Activated CD4-positive, alpha-beta T cell treated with anti-CD3 and anti-CD28 coated beads, Interleukin-10, Interleukin-2, amounts not matched to agents 100 ng/mL and 50 ng/mL, durations not matched to agents 16 hours and 8 hours (primary cell): Measurements from ENCODE around the gene STAT5A.
"Not testable (repeated sequence)": the region's sequence is repeated elsewhere in the genome, so short reads cannot be mapped to it uniquely, and the experiment has no call there.

Experiments used
- DNase-seq: peaks from one replicate; pipeline ENCODE4 v3.0.0-alpha.2; 2020

Gene STAT5A

GRCh38 chr17:42309986-42310786, 21.9 kb downstream of the STAT5A start:
- DNase-seq, result no peak

GRCh38 chr17:42310787-42311215, 22.5 kb downstream of the STAT5A start:
- DNase-seq, result peak; percentile 57

GRCh38 chr17:42311240-42312034, 23.1 kb downstream of the STAT5A start:
- peak; percentile 36 for DNase-seq

- no peak for DNase-seq
Observed at GRCh38 chr17:42312035-42312284, 23.7 kb downstream of the STAT5A start.

GRCh38 chr17:42312285-42313130, 24.2 kb downstream of the STAT5A start:
- DNase-seq, result peak; percentile 85

- DNase-seq, result no peak
Observed at GRCh38 chr17:42313389-42313772, 25.1 kb downstream of the STAT5A start.

- DNase-seq, result no peak
Observed at GRCh38 chr17:42313773-42314566, 25.7 kb downstream of the STAT5A start.

- no peak for DNase-seq
Observed at GRCh38 chr17:42315402-42316156, 27.3 kb downstream of the STAT5A start.

GRCh38 chr17:42316755-42317154, 28.5 kb downstream of the STAT5A start:
- no peak for DNase-seq

GRCh38 chr17:42317266-42317845, 29.1 kb downstream of the STAT5A start:
- no peak for DNase-seq

- DNase-seq, result not testable (repeated sequence)
Observed at GRCh38 chr17:42317967-42318366, 29.7 kb downstream of the STAT5A start.

- no peak for DNase-seq
Observed at GRCh38 chr17:42321555-42321954, 33.3 kb downstream of the STAT5A start.

GRCh38 chr17:42322382-42323267, 34.3 kb downstream of the STAT5A start:
- DNase-seq, result peak; percentile 93

GRCh38 chr17:42323268-42323773, 35.0 kb downstream of the STAT5A start:
- no peak for DNase-seq

GRCh38 chr17:42325026-42325425, 36.7 kb downstream of the STAT5A start:
- no peak for DNase-seq

- no peak for DNase-seq
Observed at GRCh38 chr17:42329025-42329976, 41.0 kb downstream of the STAT5A start.

- DNase-seq, result peak; percentile 41
Observed at GRCh38 chr17:42333053-42333452, 44.8 kb downstream of the STAT5A start.

- no peak for DNase-seq
Observed at GRCh38 chr17:42334677-42335076, 46.4 kb downstream of the STAT5A start.

GRCh38 chr17:42337442-42337841, 49.1 kb downstream of the STAT5A start:
- DNase-seq, result peak; percentile 95
